Upper lobe of left lung (tissue), 6 donors: ENCODE measurements around the gene FKTN. TPM values are rescaled to one million over a fixed set of nuclear protein-coding genes. Genes with fewer than 3 reads are reported as not detected.
"Not testable (repeated sequence)": the region's sequence is repeated elsewhere in the genome, so short reads cannot be mapped to it uniquely, and the experiment has no call there.

ENCODE experiments used
- ATAC-seq, 2 donors: fragments of 200-7000 bp; cut with Tn5 transposase; one replicate each; pipeline ENCODE4 v1.9.1; 2022; ENCODE audit warnings: mild to moderate bottlenecking in 2 of 2, moderate library complexity in 2 of 2; ENCODE audit not compliant: low FRiP score in 2 of 2
- DNase-seq, 2 donors: peaks; one replicate each; pipeline ENCODE4 v3.0.0-alpha.2; 2019 to 2020
- H3K27ac ChIP-seq, 4 donors: fragments of 200-600 bp; sonication (generic); one replicate each; pipeline ENCODE4 v1.5.1; 2016 to 2019
- H3K27me3 ChIP-seq, 4 donors: fragments of 200-600 bp; sonication (generic); one replicate each; pipeline ENCODE4 v1.5.1; 2017 to 2019
- H3K36me3 ChIP-seq, 4 donors: fragments of 200-600 bp; sonication (generic); one replicate each; pipeline ENCODE4 v1.5.1; 2016 to 2019
- H3K4me1 ChIP-seq, 4 donors: fragments of 200-600 bp; sonication (generic); one replicate each; pipeline ENCODE4 v1.5.1; 2018 to 2019
- H3K4me3 ChIP-seq, 4 donors: fragments of 200-600 bp; sonication (generic); one replicate each; pipeline ENCODE4 v1.5.1; 2017 to 2019; ENCODE audit warnings: mild to moderate bottlenecking in 2 of 4, moderate library complexity in 1 of 4
- H3K9me3 ChIP-seq, 4 donors: fragments of 200-600 bp; sonication (generic); one replicate each; pipeline ENCODE4 v1.5.1; 2018 to 2019
- EP300 ChIP-seq, 4 donors: sonication (generic); formaldehyde crosslinking; IDR thresholded peaks; one replicate each; pipeline ENCODE4 v1.5.1; 2017; ENCODE audit warnings: antibody characterized with exemption in 4 of 4, control low read depth in 2 of 4
- POLR2A ChIP-seq, 4 donors: fragments of 450-650 bp; IDR thresholded peaks; one replicate each; pipeline ENCODE4 v1.5.1; 2016 to 2017; ENCODE audit warnings: antibody characterized with exemption in 4 of 4, mild to moderate bottlenecking in 2 of 4
- POLR2AphosphoS5 ChIP-seq, 2 donors: sonication (generic); formaldehyde crosslinking; IDR thresholded peaks; one replicate each; pipeline ENCODE4 v1.5.1; 2017; ENCODE audit warnings: antibody characterized with exemption in 2 of 2
- WGBS, 2 donors: methylation state at CpG; one replicate each; pipeline ENCODE4 v1.1.5; 2017 to 2018; 5-methylcytosine and 5-hydroxymethylcytosine counted together
- total RNA-seq, 6 donors: library from RNA; depleted of rRNA in 4 of 6; stranded (reverse); fragments of >200 nt in 4 of 6; gene quantifications; one replicate each; pipeline versions ENCODE4 v1.1.0 to v1.2.1, GENCODE V29; 2016 to 2021
- TF ChIP-seq, protein P1 (sequence below), 6 experiments: fragments of 450-650 bp in 4 of 6; fragments of 200-600 bp in 2 of 6; sonication (generic) in 2 of 6; IDR thresholded peaks; one replicate each; pipeline ENCODE4 v1.5.1; 2016 to 2019; ENCODE audit warnings: antibody characterized with exemption in 6 of 6
- donor health status: DM: no; HTN: no; CAD: no; lungs with moderate emphysema.
- donor health status: DM: no; HTN: yes; CAD: no; lungs with severe emphysema.

FKTN gene
- total RNA-seq: 10 to 100 TPM in 2 of 6 donors, 1 to 10 TPM in 4; 3.8 to 11.5 (median 8.3) TPM

DNA sequence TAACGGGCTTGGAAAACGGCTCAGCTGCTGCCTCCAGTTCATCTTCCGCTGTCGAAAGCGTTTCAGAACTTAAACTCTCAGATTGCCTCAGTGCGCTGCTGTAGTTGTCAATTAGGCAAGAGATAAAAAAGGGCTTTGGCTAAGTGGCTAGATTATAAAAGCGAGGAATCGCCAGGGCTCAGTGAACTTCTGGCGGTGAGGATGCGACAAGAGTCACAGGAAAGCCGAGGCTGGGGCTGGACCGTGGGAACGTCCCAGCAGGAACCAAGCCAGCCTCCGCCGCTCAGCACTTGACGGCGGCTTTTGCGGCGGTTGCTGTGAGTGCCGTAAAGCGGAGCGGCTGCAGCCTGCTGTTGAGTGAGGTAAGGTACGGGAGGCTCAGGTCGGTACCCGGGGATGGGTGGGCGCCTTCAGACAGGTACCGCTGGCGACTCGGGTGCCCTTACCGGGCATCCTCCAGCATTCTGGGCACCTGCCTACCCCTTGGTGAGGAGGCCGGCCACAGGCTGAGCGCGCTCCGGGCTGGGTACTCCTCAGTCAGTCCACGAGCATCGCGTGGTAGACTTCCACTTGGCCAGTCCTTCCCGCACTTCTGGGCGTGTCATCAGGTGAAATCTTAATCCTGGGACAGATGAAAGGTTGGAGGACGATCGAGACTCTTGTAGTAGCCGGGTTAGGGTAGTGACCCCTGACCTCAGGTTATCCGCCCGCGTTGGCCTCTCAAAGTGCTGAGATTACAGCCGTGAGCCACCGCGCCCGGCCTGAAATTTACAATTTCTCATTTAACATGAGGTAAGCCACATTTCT, at the start of gene FKTN:
Gene FKTN (plus strand): TSS at position 328 of the 807 bp plus-strand sequence. CDS start 16,902 bp downstream, outside the sequence.
- Histone ChIP-seq H3K27ac (peak within 1 kb of the TSS in 3 of 4 donors; percentile 48 to 75 (median 73)), H3K4me3 (peak within 1 kb of the TSS; percentile 80 to 95 (median 90)), H3K9me3 (peaks cover 0 to under 1% (median 0%) of the 10 kb centered on the region in 4 donors), H3K36me3 (no peaks in the 10 kb centered on the region), H3K27me3 (no peaks in the 10 kb centered on the region), H3K4me1 (peaks cover 7 to 11% (median 7%) of the 10 kb centered on the region in 4 donors)
- DNase-seq: peak; percentile 91 to 93
- TF ChIP-seq EP300 (IDR thresholded peaks at IDR 0.05) (no peak), POLR2AphosphoS5 (IDR thresholded peaks at IDR 0.05) (peak in 1 of 2 donors; percentile 79), POLR2A (IDR thresholded peaks at IDR 0.05) (peak in 1 of 4 donors; percentile 33)
- ATAC-seq: peak; percentile 96 to 99
- 1% methylated on average over 35 to 45 of the region's 49 CpGs for whole genome bisulfite sequencing, 2 donors

GRCh38 chr9:105508530-105508929, 49.4 kb upstream of the FKTN start:
- H3K9me3 ChIP-seq: no peaks in the 10 kb centered on the region
- WGBS, 2 donors: 96 to 98% methylated on average over 2 of the region's 2 CpGs
- no peak overlapping the region for H3K4me3 ChIP-seq
- H3K36me3 ChIP-seq: peaks cover 0 to 5% (median 0%) of the 10 kb centered on the region in 4 donors
- ATAC-seq (no peak), DNase-seq (no peak)
- H3K4me1 ChIP-seq: no peaks in the 10 kb centered on the region
- no peak overlapping the region for H3K27ac ChIP-seq
- no peak for TF ChIP-seq POLR2A (IDR thresholded peaks at IDR 0.05)
- TF ChIP-seq EP300 (IDR thresholded peaks at IDR 0.05): no peak
- TF ChIP-seq, protein P1, sequence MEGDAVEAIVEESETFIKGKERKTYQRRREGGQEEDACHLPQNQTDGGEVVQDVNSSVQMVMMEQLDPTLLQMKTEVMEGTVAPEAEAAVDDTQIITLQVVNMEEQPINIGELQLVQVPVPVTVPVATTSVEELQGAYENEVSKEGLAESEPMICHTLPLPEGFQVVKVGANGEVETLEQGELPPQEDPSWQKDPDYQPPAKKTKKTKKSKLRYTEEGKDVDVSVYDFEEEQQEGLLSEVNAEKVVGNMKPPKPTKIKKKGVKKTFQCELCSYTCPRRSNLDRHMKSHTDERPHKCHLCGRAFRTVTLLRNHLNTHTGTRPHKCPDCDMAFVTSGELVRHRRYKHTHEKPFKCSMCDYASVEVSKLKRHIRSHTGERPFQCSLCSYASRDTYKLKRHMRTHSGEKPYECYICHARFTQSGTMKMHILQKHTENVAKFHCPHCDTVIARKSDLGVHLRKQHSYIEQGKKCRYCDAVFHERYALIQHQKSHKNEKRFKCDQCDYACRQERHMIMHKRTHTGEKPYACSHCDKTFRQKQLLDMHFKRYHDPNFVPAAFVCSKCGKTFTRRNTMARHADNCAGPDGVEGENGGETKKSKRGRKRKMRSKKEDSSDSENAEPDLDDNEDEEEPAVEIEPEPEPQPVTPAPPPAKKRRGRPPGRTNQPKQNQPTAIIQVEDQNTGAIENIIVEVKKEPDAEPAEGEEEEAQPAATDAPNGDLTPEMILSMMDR (IDR thresholded peaks at IDR 0.05): no peak
- no peak for TF ChIP-seq POLR2AphosphoS5 (IDR thresholded peaks at IDR 0.05)
- no peaks in the 10 kb centered on the region for H3K27me3 ChIP-seq

DNA sequence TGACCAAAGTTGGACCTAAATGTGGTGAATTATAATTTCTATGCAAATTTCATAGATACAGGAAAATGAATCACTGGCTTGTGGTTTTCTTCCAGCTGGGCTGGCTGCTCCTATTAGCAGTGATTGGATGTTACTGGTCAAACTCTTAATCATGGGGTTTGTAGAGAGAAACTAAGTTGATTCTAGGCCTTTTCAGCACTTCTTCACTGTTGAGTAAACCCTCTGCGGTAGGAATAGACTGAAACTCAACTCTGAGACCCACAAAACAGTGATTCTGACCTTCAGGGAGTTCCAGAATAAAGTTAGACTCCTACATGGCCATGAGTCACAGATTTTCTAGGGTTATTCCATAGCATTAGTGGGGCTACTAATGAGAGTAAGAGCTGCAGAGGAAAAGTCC, 47.9 kb upstream of the FKTN start:
- no peak for ATAC-seq
- no peaks in the 10 kb centered on the region for H3K9me3 ChIP-seq
- H3K4me1 ChIP-seq: no peaks in the 10 kb centered on the region
- 91 to 97% methylated on average over 1 of the region's 1 CpG for WGBS, 2 donors
- DNase-seq: no peak
- H3K27me3 ChIP-seq: no peaks in the 10 kb centered on the region
- no peak overlapping the region for H3K4me3 ChIP-seq
- H3K36me3 ChIP-seq: peaks cover 0 to 5% (median 0%) of the 10 kb centered on the region in 4 donors
- H3K27ac ChIP-seq: no peak overlapping the region
- TF ChIP-seq, protein P1 (IDR thresholded peaks at IDR 0.05): no peak
- no peak for TF ChIP-seq POLR2A (IDR thresholded peaks at IDR 0.05)
- TF ChIP-seq EP300 (IDR thresholded peaks at IDR 0.05): no peak
- no peak for TF ChIP-seq POLR2AphosphoS5 (IDR thresholded peaks at IDR 0.05)

- H3K27ac ChIP-seq: no peak overlapping the region
- TF ChIP-seq POLR2AphosphoS5 (IDR thresholded peaks at IDR 0.05) (no peak), EP300 (IDR thresholded peaks at IDR 0.05) (no peak), POLR2A (IDR thresholded peaks at IDR 0.05) (no peak)
- TF ChIP-seq, protein P1 (IDR thresholded peaks at IDR 0.05): no peak
- DNase-seq (no peak), ATAC-seq (no peak)
- H3K27me3 ChIP-seq: no peaks in the 10 kb centered on the region
- H3K4me3 ChIP-seq: no peak overlapping the region
- no peaks in the 10 kb centered on the region for H3K4me1 ChIP-seq
- H3K9me3 ChIP-seq: no peaks in the 10 kb centered on the region
- peaks cover 0 to 11% (median 2%) of the 10 kb centered on the region in 4 donors for H3K36me3 ChIP-seq
These were observed 46.5 kb upstream of the FKTN start for GRCh38 chr9:105511446-105511845.

DNA sequence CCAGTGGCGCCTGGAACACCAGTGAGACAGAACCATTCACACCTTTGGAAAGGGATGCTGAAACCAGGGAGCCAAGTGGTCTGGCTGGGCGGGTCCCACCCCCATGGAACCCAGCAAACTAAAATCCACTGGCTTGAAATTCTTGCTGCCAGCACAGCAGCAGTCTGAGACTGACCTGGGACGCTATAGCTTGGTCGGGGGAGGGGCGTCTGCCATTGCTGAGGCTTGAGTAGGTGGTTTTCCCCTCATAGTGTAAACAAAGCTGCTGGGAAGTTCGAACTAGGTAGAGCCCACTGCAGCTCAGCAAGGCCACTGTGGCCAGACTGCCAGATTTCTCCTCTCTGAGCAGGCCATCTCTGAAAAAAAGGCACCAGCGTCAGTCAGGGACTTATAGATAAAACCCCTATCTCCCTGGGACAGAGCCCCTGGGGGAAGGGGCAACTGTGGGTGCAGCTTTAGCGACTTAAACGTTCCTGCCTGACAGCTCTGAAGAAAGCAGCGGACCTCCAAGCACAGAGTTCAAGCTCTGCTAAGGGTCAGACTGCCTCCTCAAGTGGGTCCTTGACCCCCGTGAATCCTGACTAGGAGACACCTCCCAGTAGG, 42.0 kb upstream of the FKTN start:
- Histone ChIP-seq H3K27me3 (no peaks in the 10 kb centered on the region), H3K9me3 (no peaks in the 10 kb centered on the region), H3K4me1 (no peaks in the 10 kb centered on the region), H3K4me3 (no peak overlapping the region), H3K36me3 (peaks cover 0 to 9% (median 2%) of the 10 kb centered on the region in 4 donors), H3K27ac (no peak overlapping the region)
- ATAC-seq (no peak), DNase-seq (no peak)
- TF ChIP-seq, protein P1 (IDR thresholded peaks at IDR 0.05): no peak
- TF ChIP-seq EP300 (IDR thresholded peaks at IDR 0.05) (no peak), POLR2AphosphoS5 (IDR thresholded peaks at IDR 0.05) (no peak), POLR2A (IDR thresholded peaks at IDR 0.05) (no peak)
- 81 to 86% methylated on average over 10 to 11 of the region's 11 CpGs for WGBS, 2 donors

DNA sequence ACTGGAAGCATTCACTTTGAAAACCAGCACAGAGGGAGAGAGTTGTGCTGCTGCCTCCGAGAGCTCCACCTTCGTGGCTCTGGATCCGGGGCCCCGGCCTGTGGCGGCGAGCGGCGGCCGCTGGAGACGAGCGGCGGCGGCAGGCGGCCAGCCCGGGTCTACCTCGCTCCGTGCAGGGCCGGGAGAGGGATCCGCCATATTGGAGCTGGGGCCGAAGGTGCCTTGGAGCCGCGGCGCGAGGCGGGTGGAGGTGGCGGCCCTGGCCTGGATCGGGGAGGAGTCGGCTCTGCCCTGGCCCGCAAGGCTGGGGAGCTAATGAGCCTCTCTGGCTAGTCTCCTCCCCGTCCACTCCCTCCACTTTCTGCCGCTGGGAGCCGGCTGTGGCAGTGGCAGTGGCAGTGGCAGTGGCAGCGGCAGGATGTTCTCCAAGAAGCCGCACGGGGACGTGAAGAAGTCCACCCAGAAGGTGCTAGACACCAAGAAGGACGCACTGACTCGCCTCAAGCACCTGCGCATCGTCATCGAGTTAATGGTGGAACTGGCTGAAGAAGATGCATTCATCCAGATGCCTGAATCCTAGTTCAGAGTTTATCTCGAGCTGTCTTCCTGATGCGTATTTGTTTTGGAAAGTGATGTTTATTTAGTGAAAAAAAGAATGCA, 38.1 kb upstream of the FKTN start:
- Histone ChIP-seq H3K27ac (peak overlapping the region in 3 of 4 donors; percentile 69 to 76 (median 72)), H3K4me3 (peak overlapping the region in 3 of 4 donors; percentile 28 to 49 (median 44))
- not testable (repeated sequence) for H3K4me1 ChIP-seq, H3K9me3 ChIP-seq, H3K27me3 ChIP-seq, H3K36me3 ChIP-seq
- peak in 1 of 2 donors; percentile 89 for DNase-seq
- 94 to 98% methylated on average over 29 to 43 of the region's 43 CpGs for WGBS, 2 donors
- peak; percentile 62 to 81 for ATAC-seq

GRCh38 chr9:105520992-105521391, 36.9 kb upstream of the FKTN start:
- WGBS, 2 donors: 91 to 97% methylated on average over 6 of the region's 6 CpGs
- not testable (repeated sequence) for H3K27ac ChIP-seq, H3K4me1 ChIP-seq, DNase-seq, H3K4me3 ChIP-seq, H3K36me3 ChIP-seq, H3K27me3 ChIP-seq, ATAC-seq, H3K9me3 ChIP-seq
